NOMO-1 (cell line): Measurements from ENCODE around the gene CLPX.
"Not testable (repeated sequence)": the region's sequence is repeated elsewhere in the genome, so short reads cannot be mapped to it uniquely, and the experiment has no call there.

Experiments
- DNase-seq, 2 experiments: peaks; one replicate each; lab custom pipeline; 2025; ENCODE audit not compliant: unreplicated experiment in 2 of 2; lab: John Stamatoyannopoulos, UW

The CLPX gene

GRCh38 chr15:65207280-65207840 is 22.2 kb upstream of the CLPX start:
- no peak for DNase-seq

- DNase-seq = no peak
Measured at GRCh38 chr15:65206750-65207149, 21.6 kb upstream of the CLPX start.

GRCh38 chr15:65204931-65205660 is 20.0 kb upstream of the CLPX start:
- no peak for DNase-seq

- DNase-seq = no peak
Measured at GRCh38 chr15:65204236-65204930, 19.2 kb upstream of the CLPX start.

GRCh38 chr15:65201918-65202317 is 16.8 kb upstream of the CLPX start:
- DNase-seq = no peak

GRCh38 chr15:65198571-65198970 is 13.4 kb upstream of the CLPX start:
- DNase-seq = no peak

- DNase-seq = no peak
Measured at GRCh38 chr15:65197337-65197645, 12.1 kb upstream of the CLPX start.

GRCh38 chr15:65196637-65197336 is 11.6 kb upstream of the CLPX start:
- peak in 1 of 2 experiments; percentile 26 for DNase-seq

- DNase-seq = no peak
Measured at GRCh38 chr15:65195548-65195923, 10.4 kb upstream of the CLPX start.

- no peak for DNase-seq
Measured at GRCh38 chr15:65194826-65195547, 9.8 kb upstream of the CLPX start.

- DNase-seq = no peak
Measured at GRCh38 chr15:65192016-65192415, 6.9 kb upstream of the CLPX start.

- peak; percentile 34 to 38 for DNase-seq
Measured at GRCh38 chr15:65189102-65189740, 4.1 kb upstream of the CLPX start.

GRCh38 chr15:65188472-65188871 is 3.3 kb upstream of the CLPX start:
- DNase-seq = not testable (repeated sequence)

GRCh38 chr15:65184305-65184867 is 756 bp downstream of the CLPX start:
- DNase-seq = peak; percentile 26 to 56

GRCh38 chr15:65183865-65184159 is 1.3 kb downstream of the CLPX start:
- DNase-seq = no peak

- no peak for DNase-seq
Measured at GRCh38 chr15:65182538-65182937, 2.6 kb downstream of the CLPX start.

- DNase-seq = not testable (repeated sequence)
Measured at GRCh38 chr15:65181582-65182353, 3.4 kb downstream of the CLPX start.

GRCh38 chr15:65180167-65180566 is 5.0 kb downstream of the CLPX start:
- DNase-seq = no peak

- no peak for DNase-seq
Measured at GRCh38 chr15:65177901-65178300, 7.2 kb downstream of the CLPX start.

- DNase-seq = no peak
Measured at GRCh38 chr15:65176056-65176455, 9.1 kb downstream of the CLPX start.
